Panc1 (cell line): Measurements from ENCODE around the gene SLC9A2. TPM values are rescaled to one million over a fixed set of nuclear protein-coding genes. Genes with fewer than 3 reads are reported as not detected.

Experiments used
- ATAC-seq: fragments of 200-7000 bp; cut with Tn5 transposase; 2 replicates; pipeline ENCODE4 v1.9.1; 2020; ENCODE audit warnings: mild to moderate bottlenecking, moderate library complexity
- BruUV-seq: library from RNA; stranded (reverse); fragments of 400-500 nt; replicated peaks from 2 replicates; lab custom pipeline; 2021; lab: Mats Ljungman, UMichigan
- CTCF ChIA-PET: fragments of 300-600 bp; sonication (Branson Sonifier 250); formaldehyde crosslinking; loops from one replicate; lab custom pipeline; 2022; ENCODE audit warnings: antibody characterized with exemption; lab: Charles Lee
- POLR2A ChIA-PET: fragments of 300-600 bp; sonication (Branson Sonifier 250); formaldehyde crosslinking; loops from one replicate; lab custom pipeline; 2022; ENCODE audit warnings: antibody characterized with exemption; lab: Charles Lee
- DNase-seq: peaks from one replicate; pipeline ENCODE4 v3.0.0-alpha.2; 2010; ENCODE audit warnings: low read depth, low spot score
- H3K27ac ChIP-seq: 2 replicates; pipeline ENCODE4 v1.5.1; 2011; ENCODE audit warnings: mild to moderate bottlenecking, low read length, inconsistent platforms
- H3K27me3 ChIP-seq: fragments of 200-500 bp; sonication (Bioruptor generic); 2 replicates; pipeline ENCODE4 v1.6.0; 2014; ENCODE audit warnings: low read length, inconsistent platforms; ENCODE audit not compliant: control insufficient read depth, insufficient read depth
- H3K36me3 ChIP-seq: fragments of 200-500 bp; sonication (Bioruptor generic); 2 replicates; pipeline ENCODE4 v1.5.1; 2014; ENCODE audit warnings: inconsistent platforms, mild to moderate bottlenecking, low read length, moderate library complexity; ENCODE audit not compliant: control insufficient read depth, insufficient read depth
- H3K4me1 ChIP-seq: 2 replicates; pipeline ENCODE4 v1.5.1; 2011; ENCODE audit warnings: inconsistent platforms, mild to moderate bottlenecking, low read length, moderate library complexity; ENCODE audit not compliant: control insufficient read depth, insufficient read depth
- H3K4me3 ChIP-seq, 2 experiments: 2 replicates each; pipeline ENCODE4 v1.5.1; 2011 to 2012; ENCODE audit warnings: low read depth in 2 of 2, low read length in 2 of 2, mild to moderate bottlenecking in 2 of 2, inconsistent platforms in 1 of 2, moderate library complexity in 1 of 2
- H3K9me3 ChIP-seq: fragments of 200-500 bp; sonication (Bioruptor generic); 2 replicates; pipeline ENCODE4 v1.5.1; 2014; ENCODE audit warnings: low read depth, mild to moderate bottlenecking, inconsistent platforms, low read length, moderate library complexity; ENCODE audit not compliant: control insufficient read depth, insufficient read depth
- CTCF ChIP-seq: fragments of 450-650 bp; IDR thresholded peaks from 2 replicates; pipeline ENCODE4 v1.5.1; 2017; ENCODE audit warnings: mild to moderate bottlenecking
- POLR2AphosphoS5 ChIP-seq: IDR thresholded peaks from 2 replicates; pipeline ENCODE4 v1.6.1; 2012; ENCODE audit warnings: mild to moderate bottlenecking, low read depth, low read length, moderate library complexity
- SIN3A ChIP-seq: IDR thresholded peaks from 2 replicates; pipeline ENCODE4 v1.6.1; 2012; ENCODE audit warnings: low read depth, mild to moderate bottlenecking, low read length, moderate library complexity, borderline replicate concordance; ENCODE audit not compliant: insufficient read depth
- TCF7L2 ChIP-seq: IDR thresholded peaks from 2 replicates; pipeline ENCODE4 v1.6.1; 2011; ENCODE audit warnings: mild to moderate bottlenecking, low read depth, low read length, inconsistent platforms
- in situ Hi-C: cut with HindIII; loops from 2 replicates; pipeline ENCODE4 v1.10.0; 2016; ENCODE audit warnings: low sequenced_read_pairs, low pct_unique_long_range_greater_than_20kb
- intact Hi-C: fragments of 100-400 bp; cut with micrococcal nuclease; formaldehyde crosslinking; loops from one replicate; pipeline ENCODE4 v1.10.0; 2022; ENCODE audit not compliant: unreplicated experiment
- total RNA-seq: library from RNA; stranded (reverse); gene quantifications from one replicate; pipeline ENCODE4 v1.2.1, GENCODE V29; 2021; ENCODE audit not compliant: unreplicated experiment
- TF ChIP-seq, protein P1 (sequence below), 2 experiments: IDR thresholded peaks; 2 replicates each; pipeline ENCODE4 v1.6.1; 2011 to 2012; ENCODE audit warnings: low read depth in 2 of 2, control low read depth in 1 of 2, low read length in 1 of 2, mild to moderate bottlenecking in 1 of 2, moderate library complexity in 1 of 2; ENCODE audit not compliant: insufficient read depth in 1 of 2

SLC9A2 gene
- total RNA-seq, 1 experiment from 2014 or later = 4.1 TPM

DNA sequence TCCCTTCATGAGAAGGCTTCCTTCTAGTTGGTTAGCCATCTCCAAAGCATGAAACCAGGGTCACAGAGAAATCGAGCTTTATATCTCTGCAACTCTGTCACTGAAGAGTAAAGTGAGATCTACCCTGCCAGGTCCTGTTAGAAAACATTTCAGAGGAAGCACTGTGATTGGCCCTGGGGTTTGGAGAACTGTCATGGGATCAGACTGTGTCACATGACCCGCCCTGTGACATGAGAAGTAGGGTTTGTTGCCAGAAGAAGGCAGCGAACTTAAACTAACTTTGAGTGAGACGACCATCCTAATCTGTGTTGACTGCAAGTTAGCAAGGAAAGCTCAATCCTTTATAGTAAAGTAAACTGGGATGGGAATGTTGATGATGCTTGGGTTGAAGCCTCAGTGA, 55.5 kb downstream of the SLC9A2 start:
- Histone ChIP-seq H3K4me1 (no peaks in the 10 kb centered on the region), H3K4me3 (no peak overlapping the region), H3K9me3 (no peaks in the 10 kb centered on the region), H3K36me3 (no peaks in the 10 kb centered on the region), H3K27me3 (no peaks in the 10 kb centered on the region), H3K27ac (no peak overlapping the region)
- intact Hi-C loops = no loop called here
- BruUV-seq = no TSS peak
- no peak for ATAC-seq
- in situ Hi-C loops = no loop called here
- DNase-seq = no peak
- ChIA-PET CTCF (no interaction called here), POLR2A (no interaction called here)
- TF ChIP-seq TCF7L2 = no peak
- no peak for TF ChIP-seq POLR2AphosphoS5
- TF ChIP-seq CTCF = no peak
- no peak for TF ChIP-seq SIN3A
- TF ChIP-seq, protein P1, sequence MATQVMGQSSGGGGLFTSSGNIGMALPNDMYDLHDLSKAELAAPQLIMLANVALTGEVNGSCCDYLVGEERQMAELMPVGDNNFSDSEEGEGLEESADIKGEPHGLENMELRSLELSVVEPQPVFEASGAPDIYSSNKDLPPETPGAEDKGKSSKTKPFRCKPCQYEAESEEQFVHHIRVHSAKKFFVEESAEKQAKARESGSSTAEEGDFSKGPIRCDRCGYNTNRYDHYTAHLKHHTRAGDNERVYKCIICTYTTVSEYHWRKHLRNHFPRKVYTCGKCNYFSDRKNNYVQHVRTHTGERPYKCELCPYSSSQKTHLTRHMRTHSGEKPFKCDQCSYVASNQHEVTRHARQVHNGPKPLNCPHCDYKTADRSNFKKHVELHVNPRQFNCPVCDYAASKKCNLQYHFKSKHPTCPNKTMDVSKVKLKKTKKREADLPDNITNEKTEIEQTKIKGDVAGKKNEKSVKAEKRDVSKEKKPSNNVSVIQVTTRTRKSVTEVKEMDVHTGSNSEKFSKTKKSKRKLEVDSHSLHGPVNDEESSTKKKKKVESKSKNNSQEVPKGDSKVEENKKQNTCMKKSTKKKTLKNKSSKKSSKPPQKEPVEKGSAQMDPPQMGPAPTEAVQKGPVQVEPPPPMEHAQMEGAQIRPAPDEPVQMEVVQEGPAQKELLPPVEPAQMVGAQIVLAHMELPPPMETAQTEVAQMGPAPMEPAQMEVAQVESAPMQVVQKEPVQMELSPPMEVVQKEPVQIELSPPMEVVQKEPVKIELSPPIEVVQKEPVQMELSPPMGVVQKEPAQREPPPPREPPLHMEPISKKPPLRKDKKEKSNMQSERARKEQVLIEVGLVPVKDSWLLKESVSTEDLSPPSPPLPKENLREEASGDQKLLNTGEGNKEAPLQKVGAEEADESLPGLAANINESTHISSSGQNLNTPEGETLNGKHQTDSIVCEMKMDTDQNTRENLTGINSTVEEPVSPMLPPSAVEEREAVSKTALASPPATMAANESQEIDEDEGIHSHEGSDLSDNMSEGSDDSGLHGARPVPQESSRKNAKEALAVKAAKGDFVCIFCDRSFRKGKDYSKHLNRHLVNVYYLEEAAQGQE (IDR thresholded peaks at IDR 0.05; ENCODE audit: insufficient read depth in 1 of 2, low read depth in 2 of 2, low read length in 1 of 2) = no peak

- in situ Hi-C loops (no loop called here), intact Hi-C loops (no loop called here)
- Histone ChIP-seq H3K4me3 (no peak overlapping the region), H3K36me3 (no peaks in the 10 kb centered on the region), H3K27ac (no peak overlapping the region), H3K4me1 (no peaks in the 10 kb centered on the region), H3K9me3 (no peaks in the 10 kb centered on the region), H3K27me3 (no peaks in the 10 kb centered on the region)
- CTCF ChIA-PET = no interaction called here
- DNase-seq = no peak
- TF ChIP-seq, protein P1 (IDR thresholded peaks at IDR 0.05; ENCODE audit: insufficient read depth in 1 of 2, low read depth in 2 of 2, low read length in 1 of 2) = no peak
- TF ChIP-seq SIN3A (no peak), CTCF (no peak), TCF7L2 (no peak), POLR2AphosphoS5 (no peak)
- POLR2A ChIA-PET = no interaction called here
- no peak for ATAC-seq
- BruUV-seq = no TSS peak
Measured at GRCh38 chr2:102677244-102678215, 58.2 kb downstream of the SLC9A2 start.
